ENCODE data around the gene ARHGEF7. TPM values are rescaled to one million over a fixed set of nuclear protein-coding genes. Genes with fewer than 3 reads are reported as not detected.

ARHGEF7 gene
- total RNA-seq, 1 experiment from 2014 or later = 46.2 TPM

- Histone ChIP-seq H3K9me2 (ENCODE audit: insufficient read depth) (no peaks in the 10 kb centered on the region), H3K79me2 (ENCODE audit: insufficient read depth, low read length) (peaks cover 94% of the 10 kb centered on the region), H3K4me3 (replicated peaks in 1 of 2; ENCODE audit: low read depth in 1 of 2, low read length in 2 of 2) (no peak overlapping the region), H3K4me2 (ENCODE audit: low read length) (no peak overlapping the region), H3K9me3 (ENCODE audit: control insufficient read depth in 1 of 2, insufficient read depth in 1 of 2, low read depth in 1 of 2, low read length in 2 of 2) (no peaks in the 10 kb centered on the region), H3K27ac (ENCODE audit: low read depth, low read length) (no peak overlapping the region), H3K36me3 (ENCODE audit: control insufficient read depth in 1 of 2, insufficient read depth in 2 of 2, low read length in 2 of 2) (no peaks in the 10 kb centered on the region), H3K9ac (ENCODE audit: low read length) (no peak overlapping the region), H2AFZ (ENCODE audit: low read depth, low read length, poor library complexity, severe bottlenecking) (no peak overlapping the region), H3K4me1 (ENCODE audit: control insufficient read depth in 1 of 2, insufficient read depth in 2 of 2, low read length in 2 of 2) (no peaks in the 10 kb centered on the region), H3K27me3 (ENCODE audit: insufficient read depth, low read length) (no peaks in the 10 kb centered on the region), H4K20me1 (ENCODE audit: insufficient read depth) (peaks cover 11% of the 10 kb centered on the region; the same call in 1 of the 2 replicates)
- TF ChIP-seq CEBPB (IDR thresholded peaks at IDR 0.05; ENCODE audit: low read depth) = no peak
- TF ChIP-seq, protein P1, sequence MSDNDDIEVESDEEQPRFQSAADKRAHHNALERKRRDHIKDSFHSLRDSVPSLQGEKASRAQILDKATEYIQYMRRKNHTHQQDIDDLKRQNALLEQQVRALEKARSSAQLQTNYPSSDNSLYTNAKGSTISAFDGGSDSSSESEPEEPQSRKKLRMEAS (IDR thresholded peaks at IDR 0.05) = no peak
- no peak for TF ChIP-seq CBX3 (IDR thresholded peaks at IDR 0.05; ENCODE audit: low read depth)
- TF ChIP-seq ELF1 (IDR thresholded peaks at IDR 0.05; ENCODE audit: borderline replicate concordance, low read depth) = no peak
- TF ChIP-seq EZH2 (IDR thresholded peaks at IDR 0.05) = no peak
- TF ChIP-seq POLR2AphosphoS5 (IDR thresholded peaks at IDR 0.05; ENCODE audit: low read depth, low read length) = no peak
- TF ChIP-seq SP1 (IDR thresholded peaks at IDR 0.05; ENCODE audit: low read depth) = no peak
- no peak for TF ChIP-seq ATF3 (IDR thresholded peaks at IDR 0.05)
- no peak for TF ChIP-seq ZFX (IDR thresholded peaks at IDR 0.05)
- TF ChIP-seq, protein P2, sequence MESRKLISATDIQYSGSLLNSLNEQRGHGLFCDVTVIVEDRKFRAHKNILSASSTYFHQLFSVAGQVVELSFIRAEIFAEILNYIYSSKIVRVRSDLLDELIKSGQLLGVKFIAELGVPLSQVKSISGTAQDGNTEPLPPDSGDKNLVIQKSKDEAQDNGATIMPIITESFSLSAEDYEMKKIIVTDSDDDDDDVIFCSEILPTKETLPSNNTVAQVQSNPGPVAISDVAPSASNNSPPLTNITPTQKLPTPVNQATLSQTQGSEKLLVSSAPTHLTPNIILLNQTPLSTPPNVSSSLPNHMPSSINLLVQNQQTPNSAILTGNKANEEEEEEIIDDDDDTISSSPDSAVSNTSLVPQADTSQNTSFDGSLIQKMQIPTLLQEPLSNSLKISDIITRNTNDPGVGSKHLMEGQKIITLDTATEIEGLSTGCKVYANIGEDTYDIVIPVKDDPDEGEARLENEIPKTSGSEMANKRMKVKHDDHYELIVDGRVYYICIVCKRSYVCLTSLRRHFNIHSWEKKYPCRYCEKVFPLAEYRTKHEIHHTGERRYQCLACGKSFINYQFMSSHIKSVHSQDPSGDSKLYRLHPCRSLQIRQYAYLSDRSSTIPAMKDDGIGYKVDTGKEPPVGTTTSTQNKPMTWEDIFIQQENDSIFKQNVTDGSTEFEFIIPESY (IDR thresholded peaks at IDR 0.05; ENCODE audit: extremely low read depth, insufficient replicate concordance, low read length) = no peak
- no peak for TF ChIP-seq SRF (IDR thresholded peaks at IDR 0.05; ENCODE audit: low read depth)
- TF ChIP-seq YY1 (IDR thresholded peaks at IDR 0.05; ENCODE audit: extremely low read depth, insufficient replicate concordance, low read depth, low read length) = no peak
- TF ChIP-seq EZH2phosphoT487 (IDR thresholded peaks at IDR 0.05; ENCODE audit: borderline replicate concordance) = no peak
- no peak for TF ChIP-seq ZNF274 (IDR thresholded peaks at IDR 0.05; ENCODE audit: low read depth, low read length)
- no peak for TF ChIP-seq REST (IDR thresholded peaks at IDR 0.05; ENCODE audit: low read depth)
- ChIA-PET CTCF (no interaction called here), POLR2A (no interaction called here), RAD21 (ENCODE audit: low non-redundant PET in 1 of 2, low total read pairs in 2 of 2, uncharacterized antibody in 2 of 2, unreplicated experiment in 2 of 2) (no interaction called here)
- intact Hi-C loops (cut with micrococcal nuclease) = no loop called here
- DNase-seq (ENCODE audit: low read depth, low spot score) (no peak), ATAC-seq (no peak)
- no TSS peak for BruUV-seq (replicated peaks)
Measured at GRCh38 chr13:111201304-111201940, 86.3 kb downstream of the ARHGEF7 start.
